Breast epithelium (tissue), 4 donors: ENCODE measurements around the gene EIF5A2. TPM values are rescaled to one million over a fixed set of nuclear protein-coding genes. Genes with fewer than 3 reads are reported as not detected.
"Not testable (repeated sequence)": the region's sequence is repeated elsewhere in the genome, so short reads cannot be mapped to it uniquely, and the experiment has no call there.

ENCODE experiments used
- DNase-seq, 2 donors: peaks; one replicate each; pipeline ENCODE4 v3.0.0-alpha.2; 2019; ENCODE audit warnings: low spot score in 2 of 2
- H3K27ac ChIP-seq, 2 donors: fragments of 200-600 bp; sonication (generic) in 1 of 2; one replicate each; pipeline ENCODE4 v1.5.1; 2016 to 2019; ENCODE audit warnings: mild to moderate bottlenecking in 1 of 2
- H3K27me3 ChIP-seq, 2 donors: fragments of 200-600 bp; sonication (generic) in 1 of 2; one replicate each; pipeline versions ENCODE4 v1.5.1 to v1.6.0; 2017 to 2019; ENCODE audit warnings: control low read depth in 1 of 2, mild to moderate bottlenecking in 1 of 2
- H3K36me3 ChIP-seq: fragments of 200-600 bp; one replicate; pipeline ENCODE4 v1.5.1; 2019
- H3K4me1 ChIP-seq, 2 donors: fragments of 200-600 bp; sonication (generic); one replicate each; pipeline ENCODE4 v1.5.1; 2016 to 2019; ENCODE audit warnings: control low read depth in 1 of 2
- H3K4me3 ChIP-seq, 3 donors: fragments of 200-600 bp; sonication (generic); 1 replicate in 2 of 3; 2 replicates in 1 of 3; pipeline ENCODE4 v1.5.1; 2016 to 2019; ENCODE audit warnings: mild to moderate bottlenecking in 3 of 3, moderate library complexity in 2 of 3
- H3K9me3 ChIP-seq, 2 donors: fragments of 200-600 bp; sonication (generic) in 1 of 2; one replicate each; pipeline ENCODE4 v1.5.1; 2016 to 2019; ENCODE audit warnings: control low read depth in 1 of 2
- CTCF ChIP-seq, 3 donors: fragments of 450-650 bp; IDR thresholded peaks; one replicate each; pipeline ENCODE4 v1.5.1; 2016 to 2017; ENCODE audit warnings: antibody characterized with exemption in 3 of 3, mild to moderate bottlenecking in 3 of 3, moderate library complexity in 3 of 3
- POLR2A ChIP-seq: fragments of 450-650 bp; IDR thresholded peaks from one replicate; pipeline ENCODE4 v1.6.1; 2016; ENCODE audit warnings: antibody characterized with exemption, mild to moderate bottlenecking, moderate library complexity
- POLR2AphosphoS5 ChIP-seq, 3 donors: sonication (generic); formaldehyde crosslinking; IDR thresholded peaks; one replicate each; pipeline ENCODE4 v1.6.1; 2017; ENCODE audit warnings: antibody characterized with exemption in 3 of 3
- intact Hi-C: fragments of 100-400 bp; cut with DNase I; formaldehyde crosslinking; loops from one replicate; pipeline ENCODE4 v1.15.1; 2023; ENCODE audit warnings: low total_unique reads
- total RNA-seq, 3 donors: library from RNA; depleted of rRNA; stranded (reverse); fragments of >200 nt; gene quantifications; one replicate each; pipeline ENCODE4 v1.1.0, GENCODE V29; 2016

The EIF5A2 gene
- total RNA-seq, 3 donors from 2014 or later, result 4.7 to 7.4 (median 5.2) TPM

- H3K4me3 ChIP-seq, result peak overlapping the region; percentile 72 to 74 (median 73)
- H3K4me1 ChIP-seq, result no peaks in the 10 kb centered on the region
- intact Hi-C loops, result no loop called here
- peak overlapping the region; percentile 57 to 63 for H3K27ac ChIP-seq
- no peak for DNase-seq
- H3K36me3 ChIP-seq, result no peaks in the 10 kb centered on the region
- TF ChIP-seq POLR2AphosphoS5 (IDR thresholded peaks at IDR 0.05) (no peak), CTCF (IDR thresholded peaks at IDR 0.05) (no peak), POLR2A (no peak)
- H3K27me3 ChIP-seq, result no peaks in the 10 kb centered on the region
- H3K9me3 ChIP-seq, result peaks cover 7 to 25% of the 10 kb centered on the region in 2 donors
Observed at GRCh38 chr3:170907637-170908234, 701 bp downstream of the EIF5A2 start.

- Histone ChIP-seq H3K27ac (no peak overlapping the region), H3K4me1 (no peaks in the 10 kb centered on the region), H3K4me3 (no peak overlapping the region), H3K9me3 (peaks cover 7 to 19% of the 10 kb centered on the region in 2 donors), H3K27me3 (no peaks in the 10 kb centered on the region), H3K36me3 (no peaks in the 10 kb centered on the region)
- DNase-seq, result no peak
- intact Hi-C loops, result no loop called here
- TF ChIP-seq POLR2AphosphoS5 (IDR thresholded peaks at IDR 0.05) (no peak), CTCF (IDR thresholded peaks at IDR 0.05) (no peak), POLR2A (no peak)
Observed at GRCh38 chr3:170905862-170906261, 2.6 kb downstream of the EIF5A2 start.

GRCh38 chr3:170903123-170903522, 5.3 kb downstream of the EIF5A2 start:
- intact Hi-C loops, result no loop called here
- H3K36me3 ChIP-seq, result no peaks in the 10 kb centered on the region
- no peak overlapping the region for H3K27ac ChIP-seq
- no peak overlapping the region for H3K4me3 ChIP-seq
- H3K27me3 ChIP-seq, result no peaks in the 10 kb centered on the region
- no peak for DNase-seq
- H3K9me3 ChIP-seq, result no peaks in the 10 kb centered on the region
- H3K4me1 ChIP-seq, result no peaks in the 10 kb centered on the region
- no peak for TF ChIP-seq CTCF (IDR thresholded peaks at IDR 0.05)
- no peak for TF ChIP-seq POLR2A
- no peak for TF ChIP-seq POLR2AphosphoS5 (IDR thresholded peaks at IDR 0.05)

GRCh38 chr3:170899455-170899854, 9.0 kb downstream of the EIF5A2 start:
- no peak for DNase-seq
- Histone ChIP-seq H3K4me3 (no peak overlapping the region), H3K9me3 (no peaks in the 10 kb centered on the region), H3K27me3 (no peaks in the 10 kb centered on the region), H3K4me1 (no peaks in the 10 kb centered on the region), H3K27ac (no peak overlapping the region), H3K36me3 (no peaks in the 10 kb centered on the region)
- intact Hi-C loops, result no loop called here
- TF ChIP-seq POLR2AphosphoS5 (IDR thresholded peaks at IDR 0.05) (no peak), CTCF (IDR thresholded peaks at IDR 0.05) (no peak), POLR2A (no peak)

DNA sequence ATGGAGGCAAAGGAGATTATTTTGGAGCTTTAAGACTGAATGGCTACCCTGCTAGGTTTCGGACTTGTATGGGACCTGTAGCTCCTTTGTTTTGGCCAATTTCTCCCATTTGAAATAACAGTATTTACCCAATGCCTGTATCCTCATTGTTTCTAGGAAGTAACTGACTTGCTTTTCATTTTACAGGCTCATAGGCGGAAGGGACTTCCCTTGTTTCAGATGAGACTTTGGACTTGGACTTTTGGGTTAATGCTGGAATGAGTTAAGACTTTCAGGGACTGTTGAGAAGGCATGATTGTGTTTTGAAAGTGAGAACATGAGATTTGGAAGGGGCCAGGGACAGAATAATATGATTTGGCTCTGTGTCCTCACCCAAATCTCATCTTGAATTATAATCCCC, 10.5 kb downstream of the EIF5A2 start:
- no peaks in the 10 kb centered on the region for H3K36me3 ChIP-seq
- H3K27ac ChIP-seq, result no peak overlapping the region
- no peaks in the 10 kb centered on the region for H3K27me3 ChIP-seq
- TF ChIP-seq CTCF (IDR thresholded peaks at IDR 0.05), result no peak
- TF ChIP-seq POLR2AphosphoS5 (IDR thresholded peaks at IDR 0.05), result no peak
- no peak for TF ChIP-seq POLR2A
- H3K9me3 ChIP-seq, result no peaks in the 10 kb centered on the region
- DNase-seq, result no peak
- intact Hi-C loops, result no loop called here
- H3K4me1 ChIP-seq, result no peaks in the 10 kb centered on the region
- H3K4me3 ChIP-seq, result no peak overlapping the region

GRCh38 chr3:170897199-170897598, 11.2 kb downstream of the EIF5A2 start:
- H3K27ac ChIP-seq, H3K4me1 ChIP-seq, H3K9me3 ChIP-seq, H3K27me3 ChIP-seq, H3K4me3 ChIP-seq, DNase-seq, H3K36me3 ChIP-seq, intact Hi-C loops: not testable (repeated sequence)
